Prostate gland (tissue), 2 donors: Measurements from ENCODE around the gene PDK3. TPM values are rescaled to one million over a fixed set of nuclear protein-coding genes. Genes with fewer than 3 reads are reported as not detected.

ENCODE experiments used
- DNase-seq: peaks from one replicate; pipeline ENCODE4 v3.0.0-alpha.2; 2019; ENCODE audit warnings: low spot score
- H3K27ac ChIP-seq, 2 donors: fragments of 200-600 bp; sonication (generic); 2 replicates each; pipeline ENCODE4 v1.5.1; 2017 to 2019
- H3K27me3 ChIP-seq: fragments of 200-600 bp; sonication (generic); replicated peaks from 2 replicates; pipeline ENCODE4 v1.5.1; 2019; ENCODE audit not compliant: insufficient read depth
- H3K36me3 ChIP-seq, 2 donors: fragments of 200-600 bp; sonication (generic); 1 replicate in 1 of 2; 2 replicates in 1 of 2; pipeline versions ENCODE4 v1.5.1 to v1.8.1; 2017 to 2019
- H3K4me1 ChIP-seq: fragments of 200-600 bp; sonication (generic); replicated peaks from 2 replicates; pipeline ENCODE4 v1.5.1; 2019
- H3K4me3 ChIP-seq, 2 donors: fragments of 200-600 bp; sonication (generic); 2 replicates each; pipeline ENCODE4 v1.5.1; 2017 to 2019
- H3K9me3 ChIP-seq: fragments of 200-600 bp; sonication (generic); 2 replicates; pipeline ENCODE4 v1.5.1; 2017
- POLR2A ChIP-seq: fragments of 450-650 bp; IDR thresholded peaks from one replicate; pipeline ENCODE4 v1.6.1; 2016; ENCODE audit warnings: antibody characterized with exemption, mild to moderate bottlenecking
- POLR2AphosphoS5 ChIP-seq: sonication (generic); formaldehyde crosslinking; IDR thresholded peaks from one replicate; pipeline ENCODE4 v1.6.1; 2017; ENCODE audit warnings: antibody characterized with exemption
- WGBS: methylation state at CpG from one replicate; pipeline ENCODE4 v1.1.5; 2018; 5-methylcytosine and 5-hydroxymethylcytosine counted together
- intact Hi-C: fragments of 100-400 bp; cut with DNase I; formaldehyde crosslinking; loops from one replicate; pipeline ENCODE4 v1.14.2; 2022
- total RNA-seq, 2 donors: library from RNA; depleted of rRNA; stranded (reverse); fragments of >200 nt; gene quantifications; one replicate each; pipeline ENCODE4 v1.1.0, GENCODE V29; 2016
- TF ChIP-seq, protein P1 (sequence below), 4 experiments: fragments of 200-600 bp in 2 of 4; fragments of 450-650 bp in 2 of 4; sonication (generic) in 2 of 4; IDR thresholded peaks; 1 replicate in 3 of 4; 2 replicates in 1 of 4; pipeline ENCODE4 v1.5.1; 2016 to 2019; ENCODE audit warnings: antibody characterized with exemption in 4 of 4, mild to moderate bottlenecking in 2 of 4, moderate library complexity in 2 of 4

Gene PDK3
- total RNA-seq, 2 donors from 2014 or later: 41.6 to 54.3 TPM

DNA sequence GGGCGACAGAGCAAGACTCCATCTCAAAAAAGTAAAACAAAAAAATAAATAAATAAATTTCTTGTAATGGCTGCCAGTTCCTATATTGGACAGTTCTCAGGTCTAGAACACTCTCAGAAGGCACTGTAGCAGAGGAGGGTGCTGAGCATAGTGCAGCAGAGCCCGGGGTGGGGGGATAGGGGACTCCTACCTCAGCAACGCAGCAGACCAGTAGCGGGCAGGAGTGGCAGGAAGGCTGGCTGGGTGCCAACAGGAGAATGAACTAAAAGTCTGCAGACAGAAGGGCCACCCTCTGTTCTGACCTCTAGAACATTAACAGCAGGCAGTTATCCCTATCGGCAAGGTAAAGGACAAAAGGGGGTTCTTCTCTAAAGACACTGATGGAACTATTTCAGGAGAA, 20.2 kb downstream of the PDK3 start:
- H3K4me3 ChIP-seq: no peak overlapping the region
- intact Hi-C loops: no loop called here
- no peak for DNase-seq
- no peaks in the 10 kb centered on the region for H3K36me3 ChIP-seq
- no peak overlapping the region for H3K27ac ChIP-seq
- H3K9me3 ChIP-seq: no peaks in the 10 kb centered on the region
- TF ChIP-seq, protein P1, sequence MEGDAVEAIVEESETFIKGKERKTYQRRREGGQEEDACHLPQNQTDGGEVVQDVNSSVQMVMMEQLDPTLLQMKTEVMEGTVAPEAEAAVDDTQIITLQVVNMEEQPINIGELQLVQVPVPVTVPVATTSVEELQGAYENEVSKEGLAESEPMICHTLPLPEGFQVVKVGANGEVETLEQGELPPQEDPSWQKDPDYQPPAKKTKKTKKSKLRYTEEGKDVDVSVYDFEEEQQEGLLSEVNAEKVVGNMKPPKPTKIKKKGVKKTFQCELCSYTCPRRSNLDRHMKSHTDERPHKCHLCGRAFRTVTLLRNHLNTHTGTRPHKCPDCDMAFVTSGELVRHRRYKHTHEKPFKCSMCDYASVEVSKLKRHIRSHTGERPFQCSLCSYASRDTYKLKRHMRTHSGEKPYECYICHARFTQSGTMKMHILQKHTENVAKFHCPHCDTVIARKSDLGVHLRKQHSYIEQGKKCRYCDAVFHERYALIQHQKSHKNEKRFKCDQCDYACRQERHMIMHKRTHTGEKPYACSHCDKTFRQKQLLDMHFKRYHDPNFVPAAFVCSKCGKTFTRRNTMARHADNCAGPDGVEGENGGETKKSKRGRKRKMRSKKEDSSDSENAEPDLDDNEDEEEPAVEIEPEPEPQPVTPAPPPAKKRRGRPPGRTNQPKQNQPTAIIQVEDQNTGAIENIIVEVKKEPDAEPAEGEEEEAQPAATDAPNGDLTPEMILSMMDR (IDR thresholded peaks at IDR 0.05): no peak
- TF ChIP-seq POLR2A: no peak
- TF ChIP-seq POLR2AphosphoS5: no peak
- WGBS: 93% methylated on average over 5 of the region's 5 CpGs
- no peaks in the 10 kb centered on the region for H3K4me1 ChIP-seq
- H3K27me3 ChIP-seq: no peaks in the 10 kb centered on the region

DNA sequence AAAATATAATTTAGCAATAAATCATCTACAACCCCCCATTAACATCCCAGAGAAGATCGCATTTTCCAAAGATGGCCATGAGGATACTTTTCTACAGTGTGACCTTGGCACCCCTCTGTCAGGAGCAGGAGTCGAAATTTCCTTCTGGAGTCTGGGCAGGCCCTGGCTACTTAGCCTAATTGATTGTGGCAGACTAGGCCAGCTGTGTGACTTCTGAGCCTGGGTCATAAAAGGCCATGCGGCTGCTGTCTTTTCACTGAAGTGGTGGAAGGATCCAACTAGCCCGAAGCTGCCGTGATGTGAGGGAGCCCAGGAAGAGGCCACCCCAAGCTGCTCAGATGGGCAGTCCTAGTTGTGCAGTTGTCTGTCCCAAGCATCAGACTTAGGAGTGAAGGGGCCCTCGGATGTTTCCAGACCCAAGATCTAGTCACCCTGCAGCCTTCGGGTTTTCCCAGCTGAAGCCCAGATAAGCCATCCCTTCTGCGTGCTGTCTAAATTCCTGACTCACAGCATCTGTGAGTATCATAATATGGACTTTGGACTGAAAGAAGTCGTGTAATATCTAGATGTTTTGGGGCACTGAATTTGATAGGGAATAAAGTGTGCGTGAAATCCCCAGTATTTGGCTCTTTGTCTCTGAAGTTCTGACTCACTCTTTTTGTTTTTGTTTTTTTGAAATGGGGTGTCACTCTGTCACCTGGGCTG, 21.0 kb downstream of the PDK3 start:
- Histone ChIP-seq H3K4me1 (no peaks in the 10 kb centered on the region), H3K27ac (no peak overlapping the region), H3K36me3 (no peaks in the 10 kb centered on the region), H3K4me3 (no peak overlapping the region), H3K27me3 (no peaks in the 10 kb centered on the region), H3K9me3 (no peaks in the 10 kb centered on the region)
- DNase-seq: no peak
- intact Hi-C loops: no loop called here
- TF ChIP-seq, protein P1 (IDR thresholded peaks at IDR 0.05): no peak
- TF ChIP-seq POLR2AphosphoS5 (no peak), POLR2A (no peak)
- WGBS: 95% methylated on average over 7 of the region's 10 CpGs

DNA sequence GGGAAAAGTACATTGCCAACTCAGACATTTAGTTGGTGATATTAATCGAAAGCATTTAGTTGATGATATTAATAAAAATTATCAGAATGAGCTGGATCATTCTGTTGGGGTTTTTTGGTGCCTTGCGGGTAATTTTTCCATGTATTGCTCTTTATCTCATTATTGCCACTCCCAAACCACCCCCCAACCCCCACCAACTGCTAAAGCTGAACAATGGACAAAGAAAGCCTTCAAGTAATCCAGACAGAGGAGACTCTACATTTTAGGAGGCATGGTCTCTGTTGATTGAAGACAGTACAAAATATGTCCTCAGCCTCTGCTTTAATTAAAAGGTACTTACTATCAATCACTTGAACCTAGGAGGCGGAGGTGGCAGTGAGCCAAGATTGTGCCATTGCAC, 22.5 kb downstream of the PDK3 start:
- intact Hi-C loops: no loop called here
- no peaks in the 10 kb centered on the region for H3K4me1 ChIP-seq
- H3K27ac ChIP-seq: no peak overlapping the region
- H3K9me3 ChIP-seq: no peaks in the 10 kb centered on the region
- WGBS: 70% methylated on average over 3 of the region's 3 CpGs
- no peak for DNase-seq
- H3K27me3 ChIP-seq: no peaks in the 10 kb centered on the region
- TF ChIP-seq, protein P1 (IDR thresholded peaks at IDR 0.05): no peak
- TF ChIP-seq POLR2AphosphoS5 (no peak), POLR2A (no peak)
- no peak overlapping the region for H3K4me3 ChIP-seq
- no peaks in the 10 kb centered on the region for H3K36me3 ChIP-seq

DNA sequence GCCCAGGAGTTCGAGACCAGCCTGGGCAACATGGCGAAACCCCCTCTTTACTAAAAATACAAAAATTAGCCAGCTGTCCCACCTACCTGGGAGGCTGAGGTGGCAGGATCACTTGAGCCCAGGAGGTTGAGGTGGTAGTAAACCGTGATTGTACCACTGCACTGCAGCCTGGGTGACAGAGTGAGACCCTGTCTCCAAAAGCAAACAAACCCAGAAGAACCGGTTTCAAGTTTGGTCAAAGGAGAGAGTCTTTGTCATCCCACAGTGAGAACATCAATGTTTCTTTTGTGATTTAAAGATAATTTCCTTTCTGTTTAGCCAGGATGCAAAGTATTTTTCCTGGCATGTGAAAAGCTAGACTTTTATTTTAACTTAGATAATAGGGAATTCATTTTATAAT, 26.7 kb downstream of the PDK3 start:
- Histone ChIP-seq H3K4me3 (no peak overlapping the region), H3K27ac (no peak overlapping the region), H3K36me3 (no peaks in the 10 kb centered on the region), H3K4me1 (no peaks in the 10 kb centered on the region), H3K27me3 (no peaks in the 10 kb centered on the region), H3K9me3 (no peaks in the 10 kb centered on the region)
- intact Hi-C loops: loop anchor here (10.0 kb wide), 1 partner anchor 237 kb away; no protein-coding TSS in a partner anchor
- DNase-seq: no peak
- no peak for TF ChIP-seq POLR2A
- TF ChIP-seq POLR2AphosphoS5: peak; percentile 25
- WGBS: 50% methylated on average over 4 of the region's 4 CpGs

DNA sequence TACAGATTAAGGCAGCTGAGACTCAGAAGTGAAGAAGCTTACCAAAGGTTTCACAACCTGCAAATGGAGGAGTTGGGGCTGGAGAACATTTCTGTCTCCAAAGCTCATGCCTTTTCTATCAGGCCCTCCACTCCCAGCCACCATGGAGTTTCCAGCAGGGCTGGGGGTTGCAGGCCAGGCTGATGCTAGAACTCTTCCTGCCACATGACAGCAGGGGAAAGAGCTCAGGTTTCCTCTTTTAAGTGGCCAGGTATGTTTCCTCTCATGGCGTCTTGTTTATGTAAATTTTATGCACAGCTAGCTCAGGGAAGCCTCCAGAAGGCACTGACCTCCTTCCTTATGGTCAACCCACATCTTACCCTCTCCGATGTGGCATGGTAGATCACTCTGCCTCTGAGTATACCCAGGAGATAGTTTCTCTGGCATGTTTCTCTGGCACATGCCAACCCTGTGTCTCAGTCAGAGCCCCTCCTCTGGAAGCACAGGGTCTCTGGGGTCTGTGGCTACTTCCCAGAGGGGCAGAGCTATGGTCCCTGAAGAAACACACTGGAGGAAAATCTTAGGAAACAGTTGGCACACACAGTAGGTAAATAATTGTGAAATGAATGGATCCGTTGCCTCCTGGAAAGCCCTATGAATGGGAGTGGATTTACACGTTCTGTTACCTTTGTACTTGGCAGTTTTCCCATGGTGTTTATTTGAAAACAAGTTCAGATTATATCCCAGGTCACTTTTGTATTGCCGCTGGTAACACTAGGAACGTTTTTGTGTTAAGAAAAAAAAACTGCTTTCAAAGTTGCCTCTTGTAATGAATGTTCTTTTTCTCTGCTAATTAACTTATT, 28.9 kb downstream of the PDK3 start:
- intact Hi-C loops: loop anchor here (10.0 kb wide), 1 partner anchor 239 kb away; no protein-coding TSS in a partner anchor
- Histone ChIP-seq H3K9me3 (no peaks in the 10 kb centered on the region), H3K36me3 (no peaks in the 10 kb centered on the region), H3K27ac (peak overlapping the region; percentile 42 to 56), H3K4me3 (no peak overlapping the region), H3K4me1 (no peaks in the 10 kb centered on the region), H3K27me3 (no peaks in the 10 kb centered on the region)
- no peak for TF ChIP-seq POLR2AphosphoS5
- no peak for TF ChIP-seq POLR2A
- TF ChIP-seq, protein P1 (IDR thresholded peaks at IDR 0.05): no peak
- DNase-seq: no peak
- WGBS: 31% methylated on average over 6 of the region's 6 CpGs
